Germinal center (tissue), 1 donor: ENCODE results near the gene GPC6.

Source experiments
- DNase-seq: peaks from one replicate; pipeline ENCODE4 v3.0.0; 2012; ENCODE audit warnings: mixed read lengths, low spot score

GPC6 gene

DNA sequence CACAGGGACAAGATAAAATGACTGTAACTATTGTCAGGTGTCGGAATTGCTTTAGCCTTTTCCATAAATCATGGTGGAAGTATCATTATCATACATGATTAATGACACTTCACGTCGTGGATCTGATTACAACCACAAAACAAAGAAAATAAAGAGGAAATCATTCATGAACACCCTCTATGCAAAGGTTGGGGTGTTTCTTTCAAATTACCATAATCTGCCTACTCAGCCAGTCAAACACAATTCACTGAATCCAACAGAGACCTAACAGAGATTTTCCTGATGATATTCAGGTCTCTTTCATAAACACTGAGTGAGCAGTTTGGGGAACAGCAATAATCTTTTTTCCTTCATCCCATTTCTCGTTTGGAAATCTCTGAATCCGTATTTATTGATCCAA is 627.3 kb downstream of the GPC6 start:
- no peak for DNase-seq

DNA sequence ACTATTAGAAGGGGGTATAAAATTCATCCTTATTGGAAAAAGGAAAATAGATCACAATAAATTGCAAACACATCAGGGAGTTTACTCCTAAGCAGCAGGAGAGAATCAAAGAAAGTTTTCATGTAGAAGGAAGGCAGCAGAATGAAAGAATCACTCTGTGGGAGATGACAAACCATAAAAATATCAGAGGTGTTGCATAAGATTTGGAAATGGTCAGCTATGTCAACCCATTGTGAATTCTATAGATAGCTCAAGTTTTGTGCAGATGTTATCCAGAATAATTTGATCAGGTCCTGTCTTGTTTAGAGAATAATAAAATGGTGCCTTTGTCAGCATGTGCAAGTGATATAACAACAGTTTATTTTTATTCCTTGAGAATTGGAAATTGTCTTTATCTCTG is 630.5 kb downstream of the GPC6 start:
- DNase-seq = no peak

DNA sequence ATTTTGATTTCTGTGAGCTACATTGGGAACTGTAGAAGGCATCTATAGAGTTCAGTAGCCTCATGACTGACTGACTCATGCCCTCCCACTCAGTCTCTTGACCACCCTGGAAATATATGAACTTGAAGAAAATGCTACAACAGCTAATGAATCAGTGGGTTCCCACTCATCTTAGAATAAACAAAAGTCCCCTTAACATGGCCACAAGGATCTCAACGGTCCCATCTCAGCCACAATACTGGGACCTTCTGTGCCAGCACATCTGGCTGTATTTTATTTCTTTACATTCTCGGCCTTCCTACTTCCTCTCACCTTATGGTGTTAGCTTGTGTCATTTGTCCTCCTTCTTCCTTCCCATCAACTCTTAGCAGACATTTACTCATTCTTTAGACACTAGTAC is 633.1 kb downstream of the GPC6 start:
- no peak for DNase-seq

DNA sequence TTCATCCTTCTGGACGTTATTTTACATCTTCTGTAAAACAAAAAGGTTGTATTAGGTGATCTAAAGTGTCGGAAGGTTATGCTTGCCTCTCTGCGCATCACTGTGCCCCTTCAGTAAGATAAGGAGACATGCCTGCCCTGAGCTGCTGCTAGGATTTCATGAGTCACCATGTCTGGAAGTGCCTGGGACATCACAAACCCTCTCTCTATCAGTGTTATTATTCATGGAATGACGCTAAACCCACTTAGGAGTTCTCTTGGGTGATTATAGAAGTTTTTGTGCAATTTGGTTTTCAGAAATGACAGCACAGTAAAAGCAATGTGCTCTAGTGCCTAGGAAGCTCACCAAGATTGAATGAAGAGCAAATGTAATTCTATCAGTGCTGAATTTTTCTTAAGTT is 635.2 kb downstream of the GPC6 start:
- DNase-seq = no peak

DNA sequence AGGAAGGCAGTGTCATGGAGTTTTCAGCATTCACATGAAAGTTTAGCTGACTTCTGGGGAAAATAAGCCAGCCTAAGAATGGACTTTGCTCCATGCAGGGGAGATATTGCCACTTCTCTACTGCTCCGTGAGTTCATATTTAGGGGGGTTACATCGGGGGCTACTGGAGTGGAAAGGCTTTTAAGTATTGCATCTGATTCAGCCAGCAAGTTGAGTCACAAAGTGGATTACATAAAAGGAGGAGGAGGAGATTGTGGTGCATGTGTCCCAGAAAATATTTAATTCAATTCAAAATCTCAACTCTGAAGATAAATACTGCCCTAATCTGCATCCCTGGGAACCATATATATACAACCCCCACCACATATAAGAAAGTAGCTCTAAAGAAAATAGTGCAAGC is 635.7 kb downstream of the GPC6 start:
- no peak for DNase-seq

DNA sequence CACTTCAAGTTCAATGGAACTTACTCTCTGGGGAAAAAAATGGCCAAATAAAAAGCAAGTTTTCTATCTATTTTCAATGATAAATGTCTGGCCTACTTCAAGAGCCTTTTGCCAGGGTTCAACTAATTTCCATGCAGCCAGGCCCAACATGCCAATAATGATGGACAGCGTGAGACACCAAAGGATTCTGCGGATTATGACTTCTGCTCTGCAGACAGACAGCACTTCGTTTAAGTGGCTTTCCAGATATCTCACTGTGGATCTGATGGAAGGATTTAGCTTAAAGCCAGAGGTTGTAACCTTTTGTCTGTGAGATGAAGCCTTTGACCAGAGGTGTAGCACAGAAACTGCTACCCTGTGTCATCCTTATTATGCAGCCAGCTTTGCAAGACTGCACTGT is 638.6 kb downstream of the GPC6 start:
- DNase-seq = no peak

DNA sequence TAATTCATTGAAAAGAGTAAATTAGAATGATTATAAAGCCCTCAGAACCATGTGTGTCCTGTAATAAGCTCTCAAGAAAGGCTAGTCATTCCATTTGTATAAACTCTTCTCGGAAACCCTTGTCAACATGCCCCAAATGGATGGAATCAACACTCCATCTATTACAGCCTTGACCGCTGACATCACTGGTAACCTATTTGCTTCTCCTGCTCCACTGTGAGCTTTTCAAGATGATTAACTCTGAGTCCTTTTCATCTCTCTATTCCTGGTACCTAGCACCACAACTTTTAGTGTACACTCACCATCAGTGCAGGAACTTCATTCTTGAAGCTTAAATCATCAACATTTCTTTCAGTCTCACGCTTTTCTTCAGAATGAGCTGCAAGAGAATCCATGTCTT is 640.9 kb downstream of the GPC6 start:
- no peak for DNase-seq

DNA sequence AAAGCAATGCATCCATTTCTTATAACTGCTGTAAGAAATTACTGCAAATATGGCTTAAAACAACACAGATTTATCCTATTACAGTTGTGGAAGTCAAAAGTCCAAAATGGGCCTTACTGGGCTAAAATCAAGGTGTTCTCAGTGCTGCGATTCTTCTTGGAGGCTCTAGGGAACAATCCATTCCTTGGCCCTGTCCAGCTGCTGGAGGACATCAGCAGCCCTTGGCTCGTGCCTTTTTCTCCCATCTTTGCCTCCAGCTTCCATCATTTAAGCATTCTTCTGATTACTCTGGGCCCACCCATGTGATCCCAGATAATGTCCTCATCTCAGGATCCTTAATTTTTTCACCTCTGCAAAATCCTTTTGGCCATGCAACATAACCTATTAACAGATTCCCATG is 645.8 kb downstream of the GPC6 start:
- no peak for DNase-seq

DNA sequence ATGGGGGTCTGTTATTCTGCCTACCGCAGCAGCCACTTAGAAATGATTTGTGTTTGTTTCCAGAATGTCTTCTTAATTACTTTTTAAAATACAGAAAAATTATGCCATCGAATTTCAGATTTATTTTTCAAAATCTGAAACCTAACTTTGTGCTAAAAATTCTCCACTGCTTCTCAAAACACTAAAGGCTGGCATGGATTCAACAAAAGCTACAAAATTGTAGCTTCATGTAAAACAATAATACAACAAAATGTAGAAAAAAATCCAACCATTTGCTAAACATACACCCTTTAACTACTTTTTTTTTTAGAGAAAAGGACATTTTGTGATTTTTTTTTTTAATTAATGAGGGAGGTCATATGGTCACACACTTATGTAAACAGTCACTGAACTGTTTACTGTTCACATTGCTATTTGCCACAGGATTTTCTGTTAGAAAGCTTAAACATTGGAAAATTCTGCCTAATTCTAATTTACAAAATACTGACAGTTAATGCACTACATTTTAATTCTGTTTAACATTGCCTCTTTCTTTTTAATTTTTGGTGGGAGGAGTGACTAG is 646.3 kb downstream of the GPC6 start:
- no peak for DNase-seq

DNA sequence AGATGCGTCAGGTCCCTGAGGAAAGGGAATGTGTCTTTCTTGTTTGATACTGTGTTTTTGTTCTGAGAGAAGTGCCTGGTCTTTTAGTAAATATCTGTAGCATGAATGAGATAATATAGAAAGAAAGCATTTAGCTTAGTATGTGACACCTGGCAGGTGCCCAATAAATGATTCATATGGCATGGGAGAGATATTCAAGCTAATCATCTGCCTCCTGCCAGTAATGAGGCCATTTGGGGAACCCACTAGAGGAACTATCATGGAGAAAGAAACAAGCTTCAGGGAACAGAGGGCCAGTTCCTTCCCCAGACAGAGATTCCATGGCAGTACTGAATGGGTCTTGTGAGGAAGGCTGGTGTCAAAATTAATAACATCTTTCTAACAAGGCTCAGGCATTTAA is 648.9 kb downstream of the GPC6 start:
- no peak for DNase-seq

DNA sequence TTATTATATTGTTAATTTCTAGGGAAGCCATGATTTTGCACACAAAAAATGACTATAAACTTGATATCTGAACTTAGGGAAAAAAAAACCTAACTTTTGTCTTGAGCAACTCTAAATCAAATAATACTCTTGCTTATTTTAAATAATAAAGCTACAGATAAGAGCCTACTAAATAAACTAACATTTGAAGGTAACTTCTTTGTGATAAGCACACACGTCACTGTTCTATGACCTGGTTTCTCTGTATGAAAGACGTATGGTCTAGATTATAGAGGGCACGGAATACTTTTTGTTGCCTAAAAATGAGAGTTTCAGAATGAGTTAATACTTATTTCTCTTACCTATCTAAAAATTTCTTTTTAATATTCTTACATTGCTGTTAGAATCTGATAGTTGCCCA is 649.6 kb downstream of the GPC6 start:
- DNase-seq = no peak

DNA sequence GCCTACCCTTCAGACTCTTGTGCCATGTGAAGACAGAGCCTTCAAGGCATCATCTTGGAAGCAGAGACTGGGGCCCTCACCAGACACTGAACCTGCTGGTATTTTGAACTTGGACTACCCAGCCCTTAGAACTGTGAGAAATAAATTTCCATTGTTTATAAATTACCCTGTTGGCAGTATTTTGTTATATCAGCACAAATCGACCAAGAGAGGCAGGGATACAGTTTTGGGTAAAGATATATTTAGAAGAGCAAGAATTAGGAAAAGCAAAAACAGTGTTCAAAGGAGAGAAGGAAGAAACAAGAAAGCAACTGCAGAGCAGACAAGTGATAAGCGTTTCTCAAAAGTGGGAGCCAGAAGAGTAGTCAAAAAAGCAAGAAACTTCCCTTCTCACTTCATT is 652.1 kb downstream of the GPC6 start:
- DNase-seq = no peak

DNA sequence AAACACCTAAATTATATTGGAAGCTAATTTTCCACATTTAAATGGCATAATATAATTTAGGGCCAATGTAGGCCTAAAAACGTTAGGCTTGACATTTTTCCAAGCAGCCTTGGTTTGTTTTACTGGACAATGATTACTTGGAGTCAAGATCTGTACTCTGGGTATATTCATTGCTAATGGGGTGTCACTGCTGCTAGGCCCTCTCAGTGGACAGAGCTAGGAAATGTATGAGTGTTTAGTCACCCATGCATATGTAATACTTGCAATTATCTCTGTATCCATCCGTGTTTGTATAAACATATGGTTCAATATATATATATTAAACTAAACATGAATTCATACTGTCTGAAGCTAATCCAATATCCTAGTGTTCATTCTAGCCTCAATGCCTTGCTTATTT is 654.8 kb downstream of the GPC6 start:
- DNase-seq = no peak

DNA sequence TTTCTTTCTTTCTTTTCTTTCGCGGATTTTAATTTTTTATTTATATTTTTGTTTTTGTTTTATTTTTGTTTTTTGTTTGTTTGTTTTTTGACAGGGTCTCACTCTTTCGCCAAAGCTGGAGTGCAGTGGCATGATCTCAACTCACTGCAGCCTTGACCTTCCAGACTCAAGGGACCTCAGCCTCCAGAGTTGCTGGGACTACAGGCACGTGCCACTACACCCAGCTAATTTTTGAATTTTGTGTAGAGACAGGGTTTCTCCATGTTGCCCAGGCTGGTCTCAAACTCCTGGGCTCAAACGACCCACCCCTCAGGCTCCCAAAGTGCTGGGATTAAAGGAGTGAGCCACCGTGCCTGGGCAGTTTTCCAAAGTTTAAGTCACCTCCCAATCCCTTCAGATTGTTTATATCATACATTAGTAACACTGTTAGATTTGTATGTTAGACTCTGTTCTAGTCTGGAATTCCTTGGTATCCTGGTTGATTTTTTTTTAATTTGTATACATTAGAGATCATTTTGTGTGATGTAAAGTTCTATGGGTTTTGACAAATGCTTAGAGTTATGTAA is 655.6 kb downstream of the GPC6 start:
- no peak for DNase-seq

DNA sequence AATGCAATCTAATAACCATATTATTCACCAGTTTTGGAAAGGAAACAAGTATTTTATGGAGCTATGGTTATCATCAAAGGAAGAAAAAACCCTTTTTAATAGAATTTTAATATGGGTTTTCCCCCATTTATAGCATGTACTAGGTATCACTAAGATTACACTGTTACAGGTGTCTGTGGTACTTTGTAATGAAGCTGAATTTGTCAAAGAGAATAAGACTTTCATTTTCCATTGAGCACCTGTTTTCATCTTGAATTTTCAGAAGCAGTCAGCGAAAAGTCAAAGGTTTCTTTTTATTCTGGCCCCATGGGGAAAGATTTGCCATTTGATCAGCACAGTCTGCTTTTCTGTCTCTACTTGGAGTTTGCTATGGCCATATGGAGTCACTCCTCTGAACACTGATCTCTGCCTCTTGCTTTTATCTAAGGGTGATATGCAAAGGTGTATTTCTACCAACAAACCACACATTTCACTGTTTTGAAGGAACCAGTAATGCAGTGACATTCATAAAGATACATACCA is 662.9 kb downstream of the GPC6 start:
- no peak for DNase-seq

DNA sequence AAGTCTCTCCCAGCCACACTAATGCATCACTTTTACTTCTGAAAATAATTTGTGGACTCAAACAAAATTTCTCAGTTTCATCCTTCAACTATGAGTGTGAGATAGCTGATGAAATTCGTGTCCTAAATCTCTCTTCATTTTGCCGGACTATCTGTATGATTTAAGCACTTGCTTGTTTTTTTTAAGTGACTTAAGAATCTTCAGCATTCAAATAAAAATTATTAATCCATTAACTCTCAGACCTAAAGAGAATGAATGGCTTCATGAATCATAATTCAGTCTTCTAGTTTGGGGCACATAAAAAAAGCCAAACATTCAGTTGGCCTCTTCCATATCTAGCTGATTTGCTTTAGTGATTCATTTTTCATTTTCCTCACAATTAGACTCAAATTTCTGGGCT is 673.4 kb downstream of the GPC6 start:
- DNase-seq = no peak

DNA sequence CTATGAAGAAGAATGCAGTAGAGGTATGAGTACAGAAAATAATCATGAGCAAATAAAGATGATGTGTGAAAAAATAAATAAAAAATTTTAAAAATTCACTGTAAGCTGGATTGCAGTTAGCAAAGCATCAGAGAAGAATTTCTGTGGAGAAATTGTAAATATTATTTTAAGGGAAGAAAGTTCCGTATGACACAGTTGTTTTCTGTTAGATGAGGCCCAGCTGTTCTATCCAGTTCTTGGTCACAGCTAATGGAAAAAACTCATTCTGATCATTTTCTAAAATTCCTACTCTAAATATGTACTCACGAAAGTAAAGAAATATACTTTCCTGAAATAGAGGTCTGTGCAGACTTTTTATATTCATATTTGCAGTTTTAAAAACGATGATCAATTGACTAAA is 674.1 kb downstream of the GPC6 start:
- no peak for DNase-seq

DNA sequence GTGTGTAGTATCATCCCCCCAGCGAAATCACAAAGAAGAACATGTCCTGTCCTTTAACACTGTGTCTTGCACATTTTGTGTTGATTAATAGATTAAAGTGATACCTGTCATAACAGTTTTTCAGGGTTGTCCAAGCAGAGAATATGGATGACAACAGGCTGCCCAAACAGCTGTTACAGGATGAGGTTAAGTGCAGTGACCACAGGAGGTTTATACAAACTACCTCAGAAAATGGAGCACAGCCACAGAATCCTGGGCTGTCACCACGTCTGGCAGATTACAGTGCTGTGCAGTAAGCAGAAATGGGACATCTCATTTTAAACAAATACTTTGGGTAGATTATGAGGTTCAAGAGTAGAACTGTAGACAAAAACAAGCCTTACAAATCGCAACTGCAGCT is 677.3 kb downstream of the GPC6 start:
- no peak for DNase-seq

DNA sequence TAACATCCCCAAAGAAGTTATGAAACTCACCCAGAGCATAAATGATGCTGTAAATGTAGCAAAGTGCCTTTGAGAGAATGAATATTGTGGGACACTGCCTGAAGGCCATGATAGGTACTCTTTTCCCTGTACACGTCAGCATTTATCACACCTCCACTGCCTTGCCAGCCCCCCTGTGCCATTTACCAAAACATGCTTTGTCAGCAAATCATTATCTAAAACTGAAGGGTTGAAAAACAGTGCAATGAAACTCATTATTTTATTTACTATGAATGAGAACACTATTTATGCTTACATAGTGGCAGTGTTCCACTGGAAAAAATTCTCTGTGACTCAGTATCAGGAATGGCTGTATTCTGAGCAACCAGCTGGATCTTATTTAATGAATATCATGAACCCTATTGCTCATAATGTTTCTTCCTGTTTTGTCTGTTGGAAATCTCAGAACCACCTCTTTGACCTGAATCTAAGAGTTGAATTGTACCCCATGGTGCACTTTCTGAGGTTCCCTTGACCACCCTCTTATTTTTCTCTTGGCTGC is 688.7 kb downstream of the GPC6 start:
- no peak for DNase-seq

DNA sequence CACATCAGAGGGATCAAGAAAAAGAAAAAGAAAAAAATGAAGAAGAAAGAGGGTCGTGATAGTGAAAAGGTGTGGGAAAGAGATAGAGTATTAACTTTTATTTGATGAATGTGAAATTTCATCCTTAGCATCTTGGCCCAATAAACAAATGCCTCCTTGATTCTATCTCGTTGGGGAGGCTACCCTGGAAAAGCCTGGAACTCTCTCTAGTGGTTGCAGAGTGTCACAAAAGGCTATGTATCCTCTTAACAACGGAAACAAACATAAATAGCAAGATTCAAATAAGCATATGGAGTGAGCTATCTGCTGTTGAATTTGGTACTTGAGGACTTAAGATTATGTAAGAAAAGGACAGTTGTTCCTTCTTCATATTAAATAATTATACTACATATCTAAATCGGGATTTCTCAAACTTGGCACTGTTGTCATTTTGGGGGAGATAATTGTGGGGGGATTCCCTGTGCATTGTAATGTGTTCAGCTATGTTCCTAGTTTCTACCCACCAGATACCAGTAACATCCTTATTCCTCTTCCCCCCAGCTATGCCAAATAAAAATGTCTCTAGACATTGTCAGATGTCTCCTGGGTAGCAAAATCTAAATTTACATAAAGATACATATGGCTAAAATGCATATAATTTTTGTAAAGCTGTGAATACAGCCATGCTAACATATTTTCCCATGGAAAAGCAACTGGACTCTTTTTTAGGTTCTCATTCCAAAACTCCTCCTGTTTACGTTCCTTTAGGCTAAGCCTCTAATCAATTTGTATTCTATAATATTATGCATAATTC is 695.7 kb downstream of the GPC6 start:
- DNase-seq = no peak

DNA sequence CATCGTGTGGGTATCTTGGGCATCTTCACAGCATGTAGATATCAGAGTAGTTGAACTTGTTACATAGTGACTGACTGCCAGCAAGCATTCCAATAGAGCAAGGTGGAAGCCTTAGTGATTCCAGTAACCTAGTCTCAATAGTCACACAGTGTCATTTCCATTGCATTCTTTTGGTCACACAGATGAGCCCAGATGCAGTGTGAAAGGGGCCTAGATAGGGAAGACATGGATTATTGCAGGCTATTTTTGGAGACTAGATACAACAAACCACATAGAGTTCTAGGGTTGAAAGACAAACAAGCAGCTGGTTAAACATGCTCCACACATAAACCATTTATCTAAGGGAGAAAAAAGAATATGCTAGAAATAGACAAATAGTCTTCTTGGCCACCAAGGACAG is 699.4 kb downstream of the GPC6 start:
- no peak for DNase-seq

DNA sequence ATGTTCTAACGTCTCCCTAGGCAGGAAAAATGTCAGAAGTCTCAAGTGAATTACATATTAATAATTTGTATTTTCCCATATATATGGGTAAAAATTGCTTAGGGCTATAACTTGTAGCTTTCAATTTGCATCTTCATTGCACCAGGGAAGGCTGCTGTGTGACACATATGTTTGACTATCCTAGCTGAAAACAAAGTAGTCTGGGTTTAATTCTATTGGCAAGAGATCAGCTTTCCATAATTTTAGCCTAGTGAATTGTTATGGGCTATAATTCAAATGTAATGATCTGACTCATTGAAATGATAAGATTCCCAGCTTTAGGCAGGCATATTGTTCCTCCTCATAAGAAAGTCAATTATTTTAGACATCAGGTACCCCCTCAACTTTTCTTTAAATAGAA is 699.8 kb downstream of the GPC6 start:
- no peak for DNase-seq

DNA sequence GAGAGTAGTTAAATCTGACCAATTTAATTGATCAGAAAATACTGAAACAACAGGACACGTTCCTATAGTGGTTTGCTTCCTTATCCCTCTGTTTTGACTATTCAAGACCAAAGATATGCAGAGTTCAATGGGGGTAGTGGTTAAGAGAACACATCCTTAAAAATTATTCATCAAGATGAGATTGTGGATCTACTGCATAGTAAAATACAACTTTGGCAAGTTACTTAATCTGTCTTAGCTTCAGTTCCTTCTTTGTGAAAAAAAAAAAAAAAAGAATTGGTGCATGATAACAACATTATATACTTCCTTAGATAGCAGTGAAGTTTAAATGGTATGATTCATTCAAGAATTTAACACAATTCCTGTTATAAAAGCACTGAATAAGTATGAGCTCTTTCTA is 700.8 kb downstream of the GPC6 start:
- no peak for DNase-seq
